GM21737 (cell line): ENCODE results near the gene RAX.
"Not testable (repeated sequence)": the region's sequence is repeated elsewhere in the genome, so short reads cannot be mapped to it uniquely, and the experiment has no call there.

Experiments
- ATAC-seq: cut with Tn5 transposase; IDR thresholded peaks from one replicate; pipeline ENCODE4 v1.9.1; 2021; ENCODE audit warnings: mild to moderate bottlenecking, moderate library complexity; ENCODE audit not compliant: unreplicated experiment

Gene RAX

DNA sequence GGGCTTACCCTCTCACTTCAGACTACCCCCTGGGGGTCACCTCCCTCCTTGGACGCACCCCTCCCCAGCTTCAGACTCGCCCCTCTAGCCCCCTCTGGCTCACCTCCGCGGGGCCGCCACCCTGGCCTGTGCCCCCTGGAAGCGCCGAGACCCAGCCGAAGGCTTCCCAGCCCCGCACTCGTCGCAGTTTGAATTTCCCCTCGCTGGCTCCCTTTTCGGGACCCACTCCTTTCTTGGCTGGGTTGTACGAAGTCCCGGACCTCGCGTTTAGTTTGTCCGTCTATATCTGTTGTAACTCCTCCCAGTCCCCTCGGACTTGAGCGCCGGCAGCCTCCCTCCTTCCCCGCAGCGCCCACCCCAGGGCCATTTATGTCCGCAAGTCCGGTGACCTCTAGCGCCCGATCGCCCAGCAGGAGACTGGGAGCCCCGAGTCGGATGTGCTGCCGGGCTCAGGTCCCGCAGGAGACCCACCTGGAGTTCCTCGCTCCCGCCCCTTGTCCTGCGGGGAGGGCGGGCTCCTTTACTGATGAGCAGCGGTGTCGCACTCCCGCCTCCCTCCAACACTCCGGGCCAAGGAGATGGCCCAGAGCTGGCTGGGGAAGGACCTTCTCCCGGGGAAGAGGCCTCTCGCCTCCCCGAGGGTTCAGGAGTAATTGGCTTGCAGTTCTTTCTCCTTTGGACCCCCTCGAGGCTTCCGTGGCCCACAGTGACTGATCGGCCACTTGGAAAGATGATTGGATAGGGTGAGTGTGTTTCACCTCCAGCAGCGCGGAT is 692 bp upstream of the RAX start:
- ATAC-seq: no peak

DNA sequence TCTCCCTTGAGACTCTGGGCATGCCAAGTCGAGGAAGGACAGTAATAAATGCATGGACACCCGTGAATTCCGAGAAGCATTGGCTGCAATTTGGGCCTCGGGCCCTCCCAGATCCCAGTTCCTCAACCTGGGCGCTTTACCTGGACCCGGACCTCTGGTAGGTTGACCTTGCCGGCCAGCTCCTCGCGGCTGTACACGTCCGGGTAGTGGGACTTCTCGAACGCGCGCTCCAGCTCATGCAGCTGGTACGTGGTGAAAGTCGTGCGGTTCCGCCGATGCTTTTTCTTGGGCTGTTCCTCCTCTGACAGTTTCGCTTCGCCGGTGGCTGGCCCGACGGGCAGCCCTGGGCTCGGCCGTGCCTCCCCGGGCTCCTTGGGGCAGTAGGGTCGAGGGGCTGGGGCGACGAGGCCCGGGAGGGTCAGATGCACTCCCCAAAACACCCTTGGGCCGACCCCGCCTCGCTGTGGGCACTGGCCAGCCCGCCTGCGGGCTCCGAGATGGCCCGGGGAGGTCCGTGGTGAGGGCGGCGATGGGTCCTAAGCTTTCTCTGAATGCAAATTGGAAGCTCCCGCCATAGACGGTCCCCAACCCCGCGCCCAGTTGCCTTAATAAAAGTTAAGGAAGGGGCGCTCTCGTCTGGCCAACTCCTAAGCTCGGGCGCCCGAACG is 899 bp downstream of the RAX start:
- ATAC-seq: no peak

- ATAC-seq: no peak
These were observed 1.5 kb downstream of the RAX start for GRCh38 chr18:59271606-59272220.

DNA sequence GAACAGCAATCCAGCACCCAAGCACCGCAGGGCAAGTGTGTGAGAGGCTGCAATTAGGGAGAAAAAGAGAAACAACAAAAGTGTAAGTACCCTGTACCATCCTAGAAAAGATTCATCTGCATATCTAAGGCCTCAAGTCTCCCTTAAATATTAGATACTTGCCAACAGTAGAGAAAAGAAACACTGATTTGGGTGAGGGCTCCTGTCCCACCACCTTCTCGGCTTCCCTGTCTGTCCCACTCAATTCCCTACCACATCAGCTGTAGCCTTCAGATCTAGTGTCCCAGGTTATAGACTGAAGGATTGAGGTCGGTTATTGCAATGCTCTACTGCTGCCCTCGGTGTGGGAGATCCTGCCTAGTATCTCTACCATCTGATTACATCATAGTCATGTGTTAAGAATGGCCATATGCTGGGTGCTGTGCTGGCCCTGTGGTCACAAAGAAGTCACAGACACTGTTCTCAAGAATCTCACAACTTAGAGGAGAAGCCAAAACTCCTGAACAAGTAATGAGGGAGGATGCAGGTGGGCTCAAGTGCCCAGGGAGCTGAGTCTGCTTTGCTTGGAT is 2.5 kb downstream of the RAX start:
- no peak for ATAC-seq

- ATAC-seq: no peak
These were observed 3.6 kb downstream of the RAX start for GRCh38 chr18:59269563-59270119.

GRCh38 chr18:59268721-59269562 is 4.3 kb downstream of the RAX start:
- ATAC-seq: no peak

- no peak for ATAC-seq
These were observed 5.0 kb downstream of the RAX start for GRCh38 chr18:59268127-59268720.

- ATAC-seq: no peak
These were observed 5.6 kb downstream of the RAX start for GRCh38 chr18:59267503-59268126.

- no peak for ATAC-seq
These were observed 6.3 kb downstream of the RAX start for GRCh38 chr18:59266886-59267502.

GRCh38 chr18:59266459-59266858 is 6.8 kb downstream of the RAX start:
- ATAC-seq: no peak

- ATAC-seq: no peak
These were observed 7.3 kb downstream of the RAX start for GRCh38 chr18:59265974-59266369.

- no peak for ATAC-seq
These were observed 7.8 kb downstream of the RAX start for GRCh38 chr18:59265246-59265973.

DNA sequence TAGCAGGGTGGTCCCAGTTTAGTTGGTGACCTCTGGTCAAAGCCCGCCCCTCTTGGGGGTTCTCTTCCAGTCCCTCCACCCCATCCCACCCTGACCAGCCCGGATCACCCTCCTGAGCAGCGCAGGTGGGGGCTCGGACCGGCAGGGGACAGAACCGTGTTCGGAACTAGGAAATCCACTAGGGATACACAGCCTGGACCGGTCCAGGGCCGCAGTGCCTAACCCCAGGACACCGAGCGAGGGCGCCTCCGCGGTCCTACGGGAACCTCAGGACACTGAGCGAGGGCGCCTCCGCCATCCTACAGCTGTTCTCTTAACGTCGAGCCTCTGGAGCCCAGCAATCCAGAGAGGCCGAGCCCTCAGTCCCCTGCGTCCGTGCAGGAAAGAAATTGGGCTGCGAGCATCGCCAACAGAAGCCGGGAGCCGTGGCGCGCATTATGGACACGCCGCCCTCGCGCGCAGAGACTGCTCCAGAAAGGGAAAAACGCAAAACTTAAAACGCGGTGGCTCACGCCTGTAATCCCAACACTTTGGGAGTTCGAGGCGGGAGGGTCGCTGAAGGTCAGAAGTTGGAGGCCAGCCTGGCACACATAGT is 8.5 kb downstream of the RAX start:
- ATAC-seq: no peak

GRCh38 chr18:59264121-59264571 is 9.1 kb downstream of the RAX start:
- no peak for ATAC-seq

- ATAC-seq: no peak
These were observed 9.6 kb downstream of the RAX start for GRCh38 chr18:59263661-59264060.

DNA sequence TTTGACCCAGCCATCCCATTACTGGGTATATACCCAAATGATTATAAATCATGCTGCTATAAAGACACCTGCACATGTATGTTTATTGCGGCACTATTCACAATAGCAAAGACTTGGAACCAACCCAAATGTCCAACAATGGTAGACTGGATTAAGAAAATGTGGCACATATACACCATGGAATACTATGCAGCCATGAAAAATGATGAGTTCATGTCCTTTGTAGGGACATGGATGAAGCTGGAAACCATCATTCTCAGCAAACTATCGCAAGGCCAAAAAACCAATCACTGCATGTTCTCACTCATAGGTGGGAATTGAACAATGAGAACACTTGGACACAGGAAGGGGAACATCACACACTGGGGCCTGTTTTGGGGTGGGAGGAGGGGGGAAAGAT is 11.0 kb downstream of the RAX start:
- ATAC-seq: not testable (repeated sequence)

DNA sequence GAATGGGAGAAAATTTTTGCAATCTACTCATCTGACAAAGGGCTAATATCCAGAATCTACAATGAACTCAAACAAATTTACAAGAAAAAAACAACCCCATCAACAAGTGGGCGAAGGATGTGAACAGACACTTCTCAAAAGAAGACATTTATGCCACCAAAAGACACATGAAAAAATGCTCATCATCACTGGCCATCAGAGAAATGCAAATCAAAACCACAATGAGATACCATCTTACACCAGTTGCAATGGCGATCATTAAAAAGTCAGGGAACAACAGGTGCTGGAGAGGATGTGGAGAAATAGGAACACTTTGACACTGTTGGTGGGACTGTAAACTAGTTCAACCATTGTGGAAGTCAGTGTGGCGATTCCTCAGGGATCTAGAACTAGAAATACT is 11.4 kb downstream of the RAX start:
- not testable (repeated sequence) for ATAC-seq

- ATAC-seq: not testable (repeated sequence)
These were observed 17.8 kb downstream of the RAX start for GRCh38 chr18:59255491-59255890.
